HG03175 (cell line): Measurements from ENCODE around the gene SPATA32.

ENCODE experiments used
- ATAC-seq: cut with Tn5 transposase; IDR thresholded peaks from one replicate; pipeline ENCODE4 v1.9.1; 2021; ENCODE audit warnings: mild to moderate bottlenecking, moderate library complexity; ENCODE audit not compliant: unreplicated experiment

Gene SPATA32

GRCh38 chr17:45293413-45294211 is 31.7 kb upstream of the SPATA32 start:
- no peak for ATAC-seq

DNA sequence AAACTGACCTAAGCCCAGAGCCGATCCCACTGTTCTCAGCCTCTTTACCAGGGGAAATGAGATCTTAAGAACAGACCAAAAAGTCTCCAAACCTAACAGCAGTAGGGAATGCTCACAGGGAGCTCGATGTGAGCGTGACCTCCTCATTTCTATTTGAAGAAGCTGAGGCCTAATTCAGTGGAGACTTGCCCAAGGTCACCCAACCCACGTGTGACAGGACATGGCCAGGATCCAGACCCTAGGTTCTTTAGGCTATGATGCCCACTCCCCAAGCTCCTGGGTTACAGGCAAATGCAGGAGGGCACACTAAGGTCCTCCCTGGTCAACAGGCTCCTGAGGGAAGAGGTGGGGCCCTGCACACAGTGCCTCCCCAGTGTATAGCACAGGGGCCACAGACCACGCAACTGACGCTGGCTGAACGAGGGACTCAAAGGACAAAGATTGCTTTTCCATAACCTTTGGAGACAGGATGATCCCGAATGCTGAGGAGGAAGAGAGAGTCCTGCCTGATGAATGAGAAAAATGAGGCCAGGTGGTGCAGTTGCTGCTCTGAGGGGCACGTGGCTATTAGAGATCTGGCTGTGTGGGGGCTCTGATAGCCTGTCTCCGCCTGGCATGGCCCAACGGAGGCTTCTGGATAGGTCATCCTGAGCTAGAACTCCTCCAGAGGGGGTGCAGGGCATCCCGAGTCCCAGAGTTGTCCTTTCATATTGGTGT is 31.0 kb upstream of the SPATA32 start:
- no peak for ATAC-seq

GRCh38 chr17:45291171-45291805 is 29.4 kb upstream of the SPATA32 start:
- ATAC-seq, result no peak

DNA sequence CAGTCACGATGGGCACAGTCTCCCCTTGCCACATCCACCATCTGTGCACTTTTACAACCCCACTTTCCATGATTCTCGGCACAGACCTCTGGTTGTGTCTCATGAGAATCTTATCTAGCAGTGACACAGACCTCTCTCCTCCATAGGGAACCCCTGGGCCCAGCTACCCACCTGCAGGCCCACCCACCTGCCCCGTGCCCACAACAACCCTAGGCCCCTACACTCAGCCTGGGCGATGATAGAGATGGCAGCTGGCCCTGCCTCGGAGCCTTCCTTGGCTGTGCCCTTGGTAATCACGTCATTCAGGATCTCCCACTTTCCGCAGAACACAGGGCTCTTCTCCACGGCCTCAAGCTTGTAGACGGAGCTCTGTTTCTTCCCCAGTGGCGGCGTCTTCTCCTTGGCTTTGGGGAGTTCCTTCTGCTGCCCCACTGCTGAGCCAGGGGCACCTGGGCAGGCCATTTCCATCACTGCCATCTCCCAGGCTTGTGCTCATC is 28.4 kb upstream of the SPATA32 start:
- ATAC-seq, result no peak

DNA sequence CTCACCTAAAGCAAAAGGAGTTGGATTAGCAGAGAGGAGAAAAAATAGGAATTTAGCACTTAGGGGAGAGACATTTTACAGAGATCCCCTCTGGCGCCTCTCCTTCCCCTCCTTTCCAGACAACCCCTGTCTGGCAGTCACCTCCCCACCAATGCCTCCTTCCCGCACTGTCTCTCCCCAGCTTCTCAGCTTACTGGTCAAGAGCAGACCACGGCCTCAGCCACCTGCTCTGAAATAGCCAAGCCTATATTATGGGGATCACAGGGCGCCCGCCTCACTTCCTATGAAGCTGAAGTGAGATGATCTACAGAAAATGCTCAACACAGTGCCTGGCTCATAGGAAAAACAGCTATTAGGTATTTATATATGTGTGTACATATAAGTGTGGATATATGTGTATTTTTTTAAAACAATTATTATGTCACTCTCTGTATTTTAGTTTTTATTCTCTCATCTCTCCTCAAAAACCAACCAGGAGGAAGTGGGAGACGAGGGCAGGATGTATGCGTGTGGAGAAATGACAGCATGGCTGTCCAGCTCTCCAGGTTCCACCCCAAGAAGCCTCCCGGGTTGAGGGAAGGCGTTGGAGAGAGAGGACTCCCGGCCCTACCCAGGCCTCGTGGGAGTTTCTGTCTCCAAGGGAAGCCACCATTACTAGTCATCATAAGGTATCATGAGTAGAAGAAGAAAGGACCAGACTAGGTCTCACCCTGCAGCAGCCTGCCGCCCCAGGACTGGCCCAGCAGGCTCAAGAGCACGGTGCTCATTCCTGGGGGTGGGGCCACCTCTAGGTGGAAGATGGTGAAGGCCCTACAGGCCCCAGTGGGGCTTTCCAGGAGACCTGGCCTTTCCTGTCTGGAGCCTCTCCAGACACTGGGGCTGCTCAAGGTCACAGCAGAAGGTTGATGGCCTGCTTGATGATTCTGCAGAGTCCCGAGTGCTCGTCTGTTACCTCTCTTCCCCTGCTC is 27.7 kb upstream of the SPATA32 start:
- ATAC-seq, result no peak

DNA sequence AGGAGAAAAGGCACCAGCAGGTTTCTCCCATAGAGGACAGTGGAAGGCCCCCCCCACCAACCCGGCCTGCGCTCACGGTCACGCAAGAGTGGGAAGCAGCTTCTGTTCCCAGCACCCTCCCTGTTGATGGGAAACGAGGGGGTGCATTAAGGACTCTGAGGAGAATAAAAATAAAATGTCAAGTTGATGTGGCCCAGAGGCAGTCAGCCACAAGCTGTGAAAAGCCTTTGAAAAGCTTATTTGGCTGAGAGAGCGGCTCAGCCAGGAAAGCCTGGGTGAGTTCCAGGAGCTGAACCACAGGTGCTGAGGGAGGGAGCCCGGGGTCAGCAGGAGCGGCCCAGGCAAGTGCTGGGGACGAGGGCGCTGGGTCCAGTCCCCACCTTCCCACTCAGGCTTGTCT is 26.9 kb upstream of the SPATA32 start:
- no peak for ATAC-seq

DNA sequence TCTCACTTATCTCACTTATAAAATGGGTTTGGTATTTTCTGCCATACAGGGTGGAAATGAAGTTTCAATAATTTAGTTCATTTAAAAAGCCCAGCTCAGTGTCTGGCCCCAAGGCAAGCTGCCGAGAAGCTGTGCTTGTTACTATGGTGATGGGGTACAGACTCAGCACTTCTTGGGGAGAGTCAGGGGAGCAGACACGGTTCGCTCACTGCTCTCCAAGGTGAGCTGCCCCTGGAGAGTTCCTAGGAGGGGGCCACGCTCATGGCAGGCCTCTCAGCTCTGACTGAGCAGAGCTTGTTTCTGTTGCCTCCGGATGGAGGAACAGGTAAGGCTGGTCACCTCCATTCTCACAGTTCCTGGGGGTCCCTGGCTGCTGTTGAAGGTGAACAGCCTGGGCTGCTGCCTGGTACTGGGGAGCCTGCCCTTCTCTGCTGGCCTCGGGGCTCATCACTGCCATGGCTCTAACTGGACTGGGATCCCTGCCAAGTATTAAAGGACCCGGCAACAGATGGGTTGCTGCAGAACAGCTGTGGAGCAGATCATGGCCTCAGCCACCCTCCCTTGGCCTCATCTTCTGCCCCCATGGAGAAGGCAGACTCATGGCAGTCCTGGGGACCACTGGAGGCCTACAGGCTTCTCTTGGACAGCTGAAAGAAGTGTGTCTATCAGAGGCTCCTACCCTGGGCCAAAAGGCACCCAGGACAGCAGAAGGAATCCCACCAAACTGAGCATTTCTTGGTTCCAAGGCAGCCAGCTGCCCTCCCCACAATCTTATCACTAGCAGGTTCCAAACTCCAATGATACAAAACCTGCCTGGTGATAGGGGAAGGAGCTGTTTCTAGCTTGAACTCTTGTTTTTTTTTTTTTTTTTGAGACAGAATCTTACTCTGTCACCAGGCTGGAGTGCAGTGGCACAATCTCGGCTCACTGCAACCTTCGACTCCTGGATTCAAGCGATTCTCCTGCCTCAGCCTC is 25.9 kb upstream of the SPATA32 start:
- ATAC-seq, result no peak

DNA sequence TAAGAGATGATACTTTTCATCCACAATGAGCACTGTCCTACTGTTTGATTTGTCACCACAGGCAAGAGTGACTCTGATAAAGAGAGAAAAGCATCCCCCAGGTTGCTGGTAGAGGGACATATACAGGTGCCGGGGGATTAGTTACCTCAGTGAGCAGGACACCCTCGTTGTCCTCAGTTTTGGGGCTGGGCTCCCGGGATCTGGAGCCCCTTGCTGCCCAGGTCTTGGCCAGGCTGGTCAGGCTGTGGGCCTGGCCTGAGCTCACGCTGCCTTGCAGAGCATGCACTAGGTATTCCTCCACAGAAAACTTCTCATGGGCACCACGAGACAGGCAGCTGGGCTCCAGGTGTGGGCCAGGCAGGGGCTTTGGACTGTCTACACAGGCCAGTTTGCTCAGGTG is 24.4 kb upstream of the SPATA32 start:
- no peak for ATAC-seq

- no peak for ATAC-seq
These were observed 22.6 kb upstream of the SPATA32 start for GRCh38 chr17:45284176-45285140.

DNA sequence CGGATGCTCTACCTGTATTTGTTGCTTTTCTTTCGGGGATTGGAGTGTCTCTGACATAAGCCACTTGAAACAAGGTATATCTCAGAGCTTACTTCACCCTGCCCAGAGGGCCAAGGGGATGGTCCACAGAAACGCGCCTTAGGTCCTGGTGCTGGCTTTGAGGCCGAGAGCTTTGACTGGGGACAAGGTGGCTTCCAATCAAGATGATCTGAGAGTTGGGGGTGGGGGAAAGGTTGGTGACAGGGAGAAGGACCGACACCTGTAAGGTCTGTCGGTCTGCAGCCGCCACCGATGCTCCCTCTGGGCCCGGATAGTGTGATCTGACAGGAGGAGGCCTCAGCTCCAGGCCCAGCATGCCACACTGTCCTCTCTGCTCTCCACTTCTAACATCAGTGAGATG is 21.8 kb upstream of the SPATA32 start:
- no peak for ATAC-seq

GRCh38 chr17:45282683-45283644 is 21.1 kb upstream of the SPATA32 start:
- ATAC-seq, result no peak

DNA sequence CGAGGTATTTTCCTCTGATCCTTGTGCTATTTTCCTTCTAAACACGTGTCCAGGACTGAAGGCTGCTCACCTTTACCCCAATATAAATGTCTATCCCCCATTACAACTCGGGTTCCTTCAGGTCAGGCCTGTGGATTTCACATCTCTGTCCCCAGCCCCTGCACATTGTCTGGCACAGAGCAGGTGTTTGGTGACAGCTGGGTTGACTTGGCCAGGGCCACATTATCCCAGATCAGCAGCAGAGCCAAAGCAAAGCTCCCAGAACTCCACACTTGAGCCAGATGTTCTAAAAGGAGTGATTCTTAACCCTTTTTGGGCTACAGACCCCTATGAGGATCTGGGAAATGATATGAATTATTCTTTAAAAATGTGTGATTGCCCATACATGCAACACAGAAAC is 18.0 kb upstream of the SPATA32 start:
- ATAC-seq, result no peak

DNA sequence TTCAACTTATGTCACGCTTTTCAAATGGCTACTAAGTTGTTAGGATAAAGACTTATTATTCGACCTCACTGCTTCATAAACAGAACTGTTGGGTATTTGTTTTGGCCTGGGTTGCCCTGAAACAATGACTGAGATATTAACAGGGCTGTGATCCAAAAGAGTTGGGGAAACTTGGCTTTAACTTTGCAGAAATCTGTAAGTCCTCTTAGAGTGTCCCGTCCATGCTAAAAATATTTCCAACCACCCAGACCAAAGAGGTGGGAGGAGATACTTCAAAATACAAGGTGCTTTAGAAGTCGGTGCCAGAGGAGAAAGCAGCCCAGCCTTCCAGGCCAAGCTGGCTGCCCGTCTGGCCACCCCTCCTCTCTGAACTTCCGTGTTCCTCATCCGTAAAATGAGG is 16.1 kb upstream of the SPATA32 start:
- ATAC-seq, result no peak

- peak; percentile 55 for ATAC-seq
These were observed 15.4 kb upstream of the SPATA32 start for GRCh38 chr17:45277216-45277849.

GRCh38 chr17:45276031-45276430 is 14.1 kb upstream of the SPATA32 start:
- no peak for ATAC-seq

DNA sequence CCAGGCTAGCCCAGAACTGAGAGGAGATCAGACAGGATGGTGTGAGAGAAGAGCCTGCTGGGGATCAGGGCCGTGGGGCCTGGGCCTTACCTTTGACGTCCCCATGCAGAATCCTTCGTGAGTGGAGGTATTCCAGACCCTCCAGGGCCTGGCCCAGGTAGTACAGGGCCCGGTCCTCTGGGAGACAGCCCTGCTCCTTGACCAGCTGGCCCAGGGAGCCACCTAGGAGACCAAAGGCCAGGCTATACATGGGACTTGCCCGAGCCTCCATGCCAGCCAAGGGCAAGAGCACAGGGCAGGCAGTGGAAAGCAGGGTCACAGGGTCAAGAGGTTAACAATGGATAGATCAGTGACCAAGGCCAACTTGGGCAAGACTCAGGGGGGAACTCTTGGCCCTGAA is 12.1 kb upstream of the SPATA32 start:
- ATAC-seq, result no peak

DNA sequence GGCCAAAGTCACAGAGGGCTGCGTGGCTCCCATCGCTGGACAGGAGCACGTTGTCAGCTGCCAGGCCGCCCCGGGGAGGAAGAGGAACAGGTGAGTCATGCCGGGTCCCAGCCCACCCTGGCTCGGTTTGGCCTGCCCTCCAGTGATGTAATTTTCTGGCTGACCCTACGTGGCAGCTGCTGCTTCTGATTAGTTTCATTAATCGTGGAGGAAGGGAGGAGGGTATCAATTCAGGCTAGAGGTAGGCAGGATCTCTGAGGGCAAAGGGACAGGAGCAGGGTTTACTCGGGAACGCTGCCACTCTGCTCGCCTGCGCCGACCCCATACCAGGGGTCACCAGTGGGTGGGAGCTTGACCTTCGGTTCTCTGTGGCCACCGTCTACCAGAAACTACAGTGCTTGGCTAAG is 11.7 kb upstream of the SPATA32 start:
- ATAC-seq, result no peak
